ENCODE results near the gene OR2T4.

OR2T4 gene

GRCh38 chr1:248361121-248361715 lies at the start of gene OR2T4:
Gene OR2T4 (plus strand): TSS chr1:248361665. CDS start chr1:248361665, 0 bp downstream.
- DNase-seq (ENCODE audit: low read depth in 2 of 2): no peak

- no peak for DNase-seq (ENCODE audit: low read depth in 2 of 2)
These were observed 44.7 kb upstream of the OR2T4 start for GRCh38 chr1:248316796-248317195.

- no peak for DNase-seq (ENCODE audit: low read depth in 2 of 2)
These were observed 37.0 kb upstream of the OR2T4 start, which contains the start of gene OR2M7 for GRCh38 chr1:248324468-248324867. Gene OR2M7 (minus strand): TSS chr1:248324568. CDS start chr1:248324568, 0 bp downstream.

DNA sequence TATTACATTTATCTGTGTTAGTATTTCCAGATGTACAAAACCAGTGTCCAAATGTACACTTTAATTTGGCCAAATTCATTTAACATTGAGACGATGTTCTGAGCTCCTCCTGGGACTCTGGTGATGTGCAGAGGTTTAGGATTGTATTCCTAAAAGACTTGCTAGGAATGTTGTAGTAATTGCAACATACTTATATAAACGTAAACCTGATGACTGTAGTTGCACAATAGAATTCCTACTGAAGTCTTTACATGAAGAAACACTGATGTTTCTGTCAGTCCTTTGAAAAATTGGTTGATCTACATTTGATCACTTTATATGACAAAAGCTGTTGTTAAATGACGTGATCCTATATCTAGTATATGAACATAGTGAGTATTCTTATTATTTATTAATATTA lies 18.0 kb upstream of the OR2T4 start:
- no peak for DNase-seq (ENCODE audit: low read depth in 2 of 2)

GRCh38 chr1:248348475-248348874 lies 13.0 kb upstream of the OR2T4 start, which contains the start of gene OR14C36:
Gene OR14C36 (plus strand): TSS chr1:248348775. CDS start chr1:248348775, 0 bp downstream.
- no peak for DNase-seq (ENCODE audit: low read depth in 2 of 2)

DNA sequence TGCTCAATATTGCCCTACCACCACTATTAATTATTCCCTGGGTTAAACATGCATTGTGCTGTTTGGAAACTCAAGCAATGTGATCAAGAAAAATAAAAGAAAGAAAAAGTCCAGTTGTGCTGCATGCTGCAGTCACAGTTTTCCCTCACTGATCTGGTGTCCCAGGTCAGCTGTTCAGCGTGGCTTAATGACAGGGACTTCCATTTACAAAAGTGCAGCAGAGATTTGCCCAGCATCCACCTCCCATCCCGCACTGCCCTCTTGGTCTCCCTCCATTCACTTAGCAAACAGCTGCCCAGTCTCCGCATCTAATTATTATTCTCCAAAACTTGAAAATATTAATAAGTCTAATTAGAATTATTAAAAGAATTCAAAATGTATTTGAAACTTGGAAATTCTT lies 2.0 kb upstream of the OR2T4 start:
- no peak for DNase-seq (ENCODE audit: low read depth in 2 of 2)

DNA sequence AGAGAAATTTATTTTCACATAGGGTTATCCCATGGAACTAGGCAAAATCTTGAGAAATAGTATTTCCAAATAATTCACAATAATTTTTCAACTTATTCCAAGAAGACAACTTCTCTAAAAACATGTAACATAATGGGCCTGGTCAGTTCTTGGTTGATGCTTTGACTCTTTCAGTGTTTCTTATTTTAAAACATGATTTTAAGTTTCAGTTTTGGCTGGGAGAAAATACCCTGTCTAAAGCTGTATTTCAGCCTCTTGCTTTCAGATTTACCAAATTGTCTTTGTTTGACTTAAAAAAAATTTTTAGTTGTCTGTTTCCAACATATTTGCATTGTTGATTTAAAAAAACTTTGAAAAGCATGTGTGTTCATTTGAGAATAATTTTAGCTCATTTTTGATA lies 5.1 kb downstream of the OR2T4 start:
- no peak for DNase-seq (ENCODE audit: low read depth in 2 of 2)

GRCh38 chr1:248372394-248372793 lies 10.9 kb downstream of the OR2T4 start:
- DNase-seq (ENCODE audit: low read depth in 2 of 2): no peak

GRCh38 chr1:248373761-248374160 lies 12.3 kb downstream of the OR2T4 start:
- DNase-seq (ENCODE audit: low read depth in 2 of 2): no peak

DNA sequence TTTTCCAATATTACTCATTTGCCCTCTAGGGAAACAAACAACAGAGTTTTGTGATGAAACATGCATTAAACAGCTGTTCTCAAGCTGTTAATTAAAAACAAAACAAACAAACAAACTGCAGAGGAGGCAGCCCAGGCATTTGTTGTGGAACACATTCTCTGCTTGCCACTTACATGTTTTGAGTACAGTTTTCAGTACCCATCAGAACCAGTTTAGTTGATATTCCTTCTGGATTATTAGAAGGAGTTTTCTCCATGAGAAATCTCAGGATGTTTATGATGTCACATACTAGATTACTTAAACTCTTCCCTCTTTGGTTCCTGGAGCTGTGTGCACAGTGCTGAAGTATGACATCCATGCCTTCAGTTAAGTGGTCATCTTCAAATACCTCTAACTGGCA lies 14.0 kb downstream of the OR2T4 start, which contains the start of gene OR2T6:
Gene OR2T6, plus strand, starts transcription at position 301 of the 400 bp plus-strand sequence. CDS start 11,863 bp downstream, outside the sequence.
- DNase-seq (ENCODE audit: low read depth in 2 of 2): no peak

DNA sequence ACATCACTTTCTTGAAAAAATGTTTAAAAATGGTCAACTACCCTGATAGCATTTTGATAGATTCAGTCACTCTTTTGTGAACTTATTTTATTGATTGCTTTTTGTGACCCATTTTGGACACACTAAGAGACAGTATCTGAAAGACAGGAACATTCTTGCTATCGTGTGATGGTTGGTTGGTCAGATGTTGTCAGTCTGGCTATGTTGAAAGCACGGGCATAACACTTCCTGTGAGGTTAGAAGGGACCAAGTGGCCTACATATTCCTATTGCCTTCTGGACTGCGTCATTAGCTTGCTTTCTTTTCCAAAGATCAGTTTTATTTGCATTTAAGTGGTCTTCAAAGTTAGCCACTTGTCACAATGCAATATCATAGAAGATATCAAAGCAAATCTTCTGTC lies 15.5 kb downstream of the OR2T4 start:
- no peak for DNase-seq (ENCODE audit: low read depth in 2 of 2)

DNA sequence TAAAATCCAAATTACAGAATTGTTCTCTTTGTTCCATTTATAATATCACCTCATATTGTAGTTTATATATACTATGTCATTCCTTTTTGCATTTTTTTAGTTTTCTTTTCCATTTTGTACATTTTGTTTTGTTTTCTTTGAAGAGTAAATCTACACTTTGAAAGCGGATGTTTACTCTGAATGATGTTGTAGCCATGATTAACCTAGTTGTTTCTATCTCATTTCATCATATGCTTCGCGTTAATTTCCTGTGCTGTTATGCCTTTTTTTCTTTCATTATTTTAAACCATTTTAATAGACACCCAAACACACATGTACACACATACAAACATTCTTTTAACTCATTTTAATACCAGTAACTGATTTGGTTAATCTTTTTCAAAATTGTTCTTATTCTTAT lies 19.4 kb downstream of the OR2T4 start:
- no peak for DNase-seq (ENCODE audit: low read depth in 2 of 2)

DNA sequence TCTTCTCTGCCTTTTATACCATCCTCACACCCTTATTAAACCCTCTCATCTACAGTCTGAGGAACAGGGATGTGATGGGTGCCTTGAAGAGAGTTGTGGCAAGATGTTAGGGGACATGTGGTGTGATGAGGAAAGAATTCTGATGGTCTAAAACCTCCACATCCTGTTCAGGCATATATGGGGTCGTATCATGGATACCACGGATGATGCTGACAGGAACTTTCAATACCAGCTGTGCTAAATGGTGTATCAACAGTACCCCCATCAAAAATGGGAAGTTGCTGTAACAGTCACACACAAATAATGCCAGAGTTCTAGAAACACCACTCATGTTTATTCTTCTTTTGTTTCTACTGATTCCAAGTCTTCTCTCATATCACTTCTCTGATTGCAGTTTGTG lies 27.0 kb downstream of the OR2T4 start:
- no peak for DNase-seq (ENCODE audit: low read depth in 2 of 2)

DNA sequence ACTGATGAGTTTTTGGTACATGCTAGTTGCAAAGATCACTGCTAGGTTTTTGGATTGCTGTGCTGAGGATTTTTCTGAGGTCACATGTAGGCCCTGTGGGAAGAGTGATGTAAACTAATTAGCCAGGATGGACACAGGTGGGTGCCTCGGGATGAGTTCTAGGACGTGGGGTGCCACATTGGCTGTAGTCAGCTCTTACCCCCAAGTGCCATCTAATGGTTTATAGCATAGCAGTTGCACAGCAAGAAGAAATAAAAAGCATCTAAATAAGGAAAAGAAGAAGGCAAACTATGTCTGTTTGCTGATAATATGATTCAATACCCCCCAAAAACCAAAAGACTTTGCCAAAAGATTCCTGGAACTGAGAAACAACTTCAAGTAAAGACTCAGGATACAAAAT lies 31.6 kb downstream of the OR2T4 start:
- no peak for DNase-seq (ENCODE audit: low read depth in 2 of 2)

GRCh38 chr1:248402748-248403147 lies 41.3 kb downstream of the OR2T4 start, which contains the start of gene OR2T1:
Gene OR2T1 (plus strand): TSS chr1:248403048. CDS start chr1:248406148, 3,100 bp downstream.
- DNase-seq (ENCODE audit: low read depth in 2 of 2): no peak

- no peak for DNase-seq (ENCODE audit: low read depth in 2 of 2)
These were observed 42.6 kb downstream of the OR2T4 start for GRCh38 chr1:248404024-248404423.

- no peak for DNase-seq (ENCODE audit: low read depth in 2 of 2)
These were observed 45.5 kb downstream of the OR2T4 start for GRCh38 chr1:248406721-248407692.

All from stimulated activated CD4-positive, alpha-beta T cell treated with anti-CD3 and anti-CD28 coated beads, Interleukin-1b, Interleukin-23, amount 100 ng/mL, for 1 hour (primary cell).